Gastrocnemius medialis (tissue), 4 donors: ENCODE results near the gene PTPN7. TPM values are rescaled to one million over a fixed set of nuclear protein-coding genes. Genes with fewer than 3 reads are reported as not detected.

Source experiments
- ATAC-seq, 2 donors: fragments of 150-250 bp; one replicate each; pipeline ENCODE4 v1.9.1; 2016
- DNase-seq, 2 donors: peaks; one replicate each; pipeline ENCODE4 v3.0.0-alpha.2; 2019
- H3K27ac ChIP-seq, 4 donors: fragments of 200-600 bp; sonication (generic); 1 replicate in 1 of 4; 2 replicates in 3 of 4; pipeline ENCODE4 v1.5.1; 2016 to 2018; ENCODE audit warnings: mild to moderate bottlenecking in 2 of 4, moderate library complexity in 1 of 4
- H3K27me3 ChIP-seq, 3 donors: fragments of 200-600 bp; sonication (generic) in 2 of 3; 1 replicate in 1 of 3; 2 replicates in 2 of 3; pipeline versions ENCODE4 v1.5.1 to v1.6.0; 2016 to 2019; ENCODE audit warnings: mild to moderate bottlenecking in 1 of 3, moderate library complexity in 1 of 3
- H3K36me3 ChIP-seq, 2 donors: fragments of 200-600 bp; sonication (generic) in 1 of 2; one replicate each; pipeline ENCODE4 v1.5.1; 2017 to 2018
- H3K4me1 ChIP-seq, 2 donors: fragments of 200-600 bp; sonication (generic) in 1 of 2; one replicate each; pipeline ENCODE4 v1.5.1; 2016 to 2017; ENCODE audit warnings: mild to moderate bottlenecking in 2 of 2
- H3K4me3 ChIP-seq, 4 donors: fragments of 200-600 bp; sonication (generic) in 3 of 4; 1 replicate in 1 of 4; 2 replicates in 3 of 4; pipeline ENCODE4 v1.5.1; 2016 to 2019; ENCODE audit warnings: mild to moderate bottlenecking in 2 of 4
- H3K9me3 ChIP-seq, 3 donors: fragments of 200-600 bp; sonication (generic) in 2 of 3; 1 replicate in 1 of 3; 2 replicates in 2 of 3; pipeline ENCODE4 v1.5.1; 2016 to 2019
- POLR2A ChIP-seq, 2 donors: fragments of 450-650 bp; IDR thresholded peaks; one replicate each; pipeline ENCODE4 v1.6.1; 2017; ENCODE audit warnings: antibody characterized with exemption in 2 of 2, mild to moderate bottlenecking in 2 of 2, moderate library complexity in 2 of 2
- in situ Hi-C, 4 donors: fragments of 200-750 bp; cut with MboI; loops; one replicate each; pipeline versions ENCODE4 v1.15.0 to v1.8.0; 2017; ENCODE audit warnings: low sequenced_read_pairs in 4 of 4
- intact Hi-C: fragments of 100-400 bp; cut with DNase I; formaldehyde crosslinking; loops from one replicate; pipeline ENCODE4 v1.15.1; 2023; ENCODE audit warnings: low total_unique reads
- total RNA-seq, 4 donors: library from RNA; depleted of rRNA; stranded (reverse); fragments of >200 nt; gene quantifications; one replicate each; pipeline versions ENCODE4 v1.1.0 to v1.2.3, GENCODE V29; 2016
- TF ChIP-seq, protein P1 (sequence below), 5 experiments: fragments of 450-650 bp in 3 of 5; fragments of 200-600 bp in 2 of 5; sonication (generic) in 2 of 5; IDR thresholded peaks in 4 of 5; conservative IDR thresholded peaks in 1 of 5; 1 replicate in 4 of 5; 2 replicates in 1 of 5; pipeline ENCODE4 v1.5.1; 2016 to 2019; ENCODE audit warnings: antibody characterized with exemption in 5 of 5, mild to moderate bottlenecking in 3 of 5, moderate library complexity in 3 of 5

The PTPN7 gene
- total RNA-seq, 4 donors from 2014 or later = 0.19 to 0.76 (median 0.49) TPM

DNA sequence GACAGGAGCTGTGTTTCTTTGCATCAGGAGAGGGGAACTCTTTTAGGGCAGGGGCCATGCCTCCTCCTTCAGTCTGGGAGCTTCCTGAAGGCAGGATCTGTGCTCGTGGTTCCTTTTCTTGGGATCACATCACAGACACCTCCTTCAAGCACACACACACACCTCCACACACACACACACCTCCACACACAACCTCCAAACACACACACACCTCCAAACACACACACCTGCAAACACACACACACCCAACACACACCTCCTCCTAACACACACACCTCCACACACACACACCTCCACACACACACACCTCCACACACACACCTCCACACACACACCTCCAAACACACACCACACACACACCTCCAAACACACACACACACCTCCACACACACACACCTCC is 43.7 kb upstream of the PTPN7 start:
- ATAC-seq = no peak
- DNase-seq = no peak
- Histone ChIP-seq H3K4me3 (no peak overlapping the region), H3K27ac (no peak overlapping the region), H3K27me3 (no peaks in the 10 kb centered on the region), H3K4me1 (peaks cover 27 to 29% of the 10 kb centered on the region in 2 donors), H3K9me3 (no peaks in the 10 kb centered on the region), H3K36me3 (no peaks in the 10 kb centered on the region)
- in situ Hi-C loops = loop anchor here in 2 of 4 donors (5.0 kb wide), 1 partner anchor 108 kb away; no protein-coding TSS in a partner anchor
- TF ChIP-seq, protein P1, sequence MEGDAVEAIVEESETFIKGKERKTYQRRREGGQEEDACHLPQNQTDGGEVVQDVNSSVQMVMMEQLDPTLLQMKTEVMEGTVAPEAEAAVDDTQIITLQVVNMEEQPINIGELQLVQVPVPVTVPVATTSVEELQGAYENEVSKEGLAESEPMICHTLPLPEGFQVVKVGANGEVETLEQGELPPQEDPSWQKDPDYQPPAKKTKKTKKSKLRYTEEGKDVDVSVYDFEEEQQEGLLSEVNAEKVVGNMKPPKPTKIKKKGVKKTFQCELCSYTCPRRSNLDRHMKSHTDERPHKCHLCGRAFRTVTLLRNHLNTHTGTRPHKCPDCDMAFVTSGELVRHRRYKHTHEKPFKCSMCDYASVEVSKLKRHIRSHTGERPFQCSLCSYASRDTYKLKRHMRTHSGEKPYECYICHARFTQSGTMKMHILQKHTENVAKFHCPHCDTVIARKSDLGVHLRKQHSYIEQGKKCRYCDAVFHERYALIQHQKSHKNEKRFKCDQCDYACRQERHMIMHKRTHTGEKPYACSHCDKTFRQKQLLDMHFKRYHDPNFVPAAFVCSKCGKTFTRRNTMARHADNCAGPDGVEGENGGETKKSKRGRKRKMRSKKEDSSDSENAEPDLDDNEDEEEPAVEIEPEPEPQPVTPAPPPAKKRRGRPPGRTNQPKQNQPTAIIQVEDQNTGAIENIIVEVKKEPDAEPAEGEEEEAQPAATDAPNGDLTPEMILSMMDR (IDR thresholded peaks at IDR 0.05 in 4 of 5, conservative IDR thresholded peaks at IDR 0.05 in 1 of 5) = no peak
- TF ChIP-seq POLR2A (IDR thresholded peaks at IDR 0.05) = no peak
- intact Hi-C loops = loop anchor here (5.0 kb wide), 1 partner anchor 103 kb away; no protein-coding TSS in a partner anchor

DNA sequence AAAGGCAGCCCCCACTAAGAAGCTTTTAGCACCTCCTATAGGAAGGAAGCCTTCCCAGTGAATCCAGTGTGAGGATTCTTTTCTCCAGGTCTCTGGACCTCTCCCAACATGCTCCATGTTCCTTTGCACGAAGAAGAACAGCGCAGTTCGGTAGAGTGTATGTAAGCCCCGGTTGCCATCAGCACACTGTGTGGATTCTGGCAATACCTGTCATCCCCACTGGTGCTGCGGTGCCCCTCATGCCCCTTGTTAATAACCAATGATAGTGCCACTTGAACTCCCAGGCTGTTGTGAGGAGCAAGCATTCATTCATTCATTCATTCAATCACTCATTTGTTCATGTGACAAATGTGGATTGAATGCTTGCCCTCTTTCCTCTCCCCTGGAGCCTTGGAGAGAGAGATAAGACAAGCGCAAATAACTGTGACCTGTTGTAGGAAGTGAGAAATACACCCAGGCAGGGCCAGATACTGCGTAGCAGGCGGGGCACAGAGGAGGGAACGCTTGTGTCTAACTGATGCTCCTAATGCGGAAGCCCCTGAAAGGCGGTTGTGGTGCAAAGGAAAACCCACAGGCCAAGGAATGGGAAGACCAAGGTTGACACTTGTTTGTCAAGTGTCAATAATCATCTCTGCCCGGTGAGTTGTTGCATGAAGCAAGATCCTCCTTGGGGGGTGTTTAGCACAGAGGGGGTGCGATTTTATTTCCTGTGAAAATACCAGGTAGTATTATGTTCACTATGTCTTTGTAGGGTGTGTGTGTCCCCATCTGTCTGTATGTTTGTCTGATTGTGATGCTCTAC is 43.0 kb upstream of the PTPN7 start:
- TF ChIP-seq, protein P1 (IDR thresholded peaks at IDR 0.05 in 4 of 5, conservative IDR thresholded peaks at IDR 0.05 in 1 of 5) = no peak
- TF ChIP-seq POLR2A (IDR thresholded peaks at IDR 0.05) = no peak
- H3K27ac ChIP-seq = no peak overlapping the region
- H3K9me3 ChIP-seq = no peaks in the 10 kb centered on the region
- no peaks in the 10 kb centered on the region for H3K36me3 ChIP-seq
- no peak for ATAC-seq
- peaks cover 27 to 31% of the 10 kb centered on the region in 2 donors for H3K4me1 ChIP-seq
- no peak overlapping the region for H3K4me3 ChIP-seq
- intact Hi-C loops (loop anchor here (5.0 kb wide), 1 partner anchor 104 kb away; no protein-coding TSS in a partner anchor), in situ Hi-C loops (loop anchor here in 2 of 4 donors (5.0 kb wide), 1 partner anchor 109 kb away; no protein-coding TSS in a partner anchor)
- no peak for DNase-seq
- no peaks in the 10 kb centered on the region for H3K27me3 ChIP-seq

DNA sequence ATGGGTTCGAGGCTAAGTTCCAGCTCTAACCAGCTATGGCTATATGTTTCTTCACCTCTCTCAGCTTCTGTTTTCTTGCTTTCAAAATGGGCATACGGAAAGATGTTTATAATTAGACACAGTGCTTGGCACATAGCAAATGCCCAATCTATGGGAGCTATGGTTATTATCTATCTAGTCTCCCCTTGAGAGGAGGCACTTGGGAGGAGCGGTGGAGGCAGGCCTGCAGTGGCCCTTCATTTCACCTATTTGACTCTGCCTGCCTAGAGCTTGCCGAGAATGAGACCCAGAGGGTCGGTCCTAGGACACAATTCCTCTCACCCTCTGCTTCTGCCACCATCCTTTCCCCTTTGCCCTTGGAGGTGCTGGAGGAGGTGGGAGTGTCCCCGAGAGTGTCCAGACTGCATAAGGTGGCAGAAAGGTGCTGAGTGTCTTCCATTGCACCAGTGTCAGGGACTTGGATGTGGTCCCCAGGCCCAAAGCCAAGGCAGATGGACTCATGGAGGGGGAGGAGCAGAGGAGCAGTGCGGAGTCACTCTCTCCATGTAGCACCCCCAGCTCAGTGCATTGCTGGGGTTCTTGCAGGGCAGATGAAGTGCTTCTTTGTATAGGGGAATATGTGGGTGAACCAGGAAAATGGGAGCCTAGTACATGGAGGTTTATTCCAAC is 42.2 kb upstream of the PTPN7 start:
- Histone ChIP-seq H3K27ac (no peak overlapping the region), H3K4me1 (peaks cover 27 to 31% of the 10 kb centered on the region in 2 donors), H3K9me3 (no peaks in the 10 kb centered on the region), H3K36me3 (no peaks in the 10 kb centered on the region), H3K27me3 (no peaks in the 10 kb centered on the region), H3K4me3 (no peak overlapping the region)
- ATAC-seq = peak in 1 of 2 donors; percentile 63
- in situ Hi-C loops (loop anchor here in 2 of 4 donors (5.0 kb wide), 1 partner anchor 110 kb away; no protein-coding TSS in a partner anchor), intact Hi-C loops (loop anchor here (5.0 kb wide), 1 partner anchor 105 kb away; no protein-coding TSS in a partner anchor)
- peak in 1 of 2 donors; percentile 47 for DNase-seq
- TF ChIP-seq, protein P1 (IDR thresholded peaks at IDR 0.05 in 4 of 5, conservative IDR thresholded peaks at IDR 0.05 in 1 of 5) = no peak
- TF ChIP-seq POLR2A (IDR thresholded peaks at IDR 0.05) = no peak

DNA sequence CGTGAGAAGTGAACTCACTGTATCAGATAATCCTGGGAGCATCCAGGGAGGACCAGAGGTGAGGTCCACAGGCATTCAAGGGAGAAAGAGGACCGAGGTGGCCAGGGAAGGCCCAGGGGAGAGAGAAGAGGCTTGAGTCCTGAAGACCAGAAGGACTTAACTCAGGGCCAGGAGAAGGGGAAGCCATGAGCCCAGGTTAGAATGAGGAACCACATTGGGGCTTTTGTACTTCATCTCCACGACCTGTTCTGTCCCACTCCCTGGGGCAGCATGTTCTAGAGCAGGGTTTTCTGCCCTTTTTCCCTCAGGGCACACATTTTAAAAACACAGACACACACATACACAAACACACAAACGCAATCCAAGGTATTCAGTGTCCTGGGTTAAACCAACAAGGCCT is 41.6 kb upstream of the PTPN7 start:
- no peaks in the 10 kb centered on the region for H3K36me3 ChIP-seq
- H3K4me3 ChIP-seq = no peak overlapping the region
- TF ChIP-seq POLR2A (IDR thresholded peaks at IDR 0.05) = no peak
- TF ChIP-seq, protein P1 (IDR thresholded peaks at IDR 0.05 in 4 of 5, conservative IDR thresholded peaks at IDR 0.05 in 1 of 5) = no peak
- DNase-seq (no peak), ATAC-seq (no peak)
- H3K27ac ChIP-seq = no peak overlapping the region
- in situ Hi-C loops (loop anchor here in 2 of 4 donors (5.0 kb wide), 1 partner anchor 110 kb away; no protein-coding TSS in a partner anchor), intact Hi-C loops (loop anchor here (5.0 kb wide), 1 partner anchor 105 kb away; no protein-coding TSS in a partner anchor)
- peaks cover 27 to 31% of the 10 kb centered on the region in 2 donors for H3K4me1 ChIP-seq
- no peaks in the 10 kb centered on the region for H3K9me3 ChIP-seq
- no peaks in the 10 kb centered on the region for H3K27me3 ChIP-seq
